ENCODE data around the gene ANXA11. TPM values are rescaled to one million over a fixed set of nuclear protein-coding genes. Genes with fewer than 3 reads are reported as not detected.
"Not testable (repeated sequence)": the region's sequence is repeated elsewhere in the genome, so short reads cannot be mapped to it uniquely, and the experiment has no call there.

The ANXA11 gene
- total and polyA plus RNA-seq, 2 experiments from 2014 or later: 92.8 to 168 TPM

DNA sequence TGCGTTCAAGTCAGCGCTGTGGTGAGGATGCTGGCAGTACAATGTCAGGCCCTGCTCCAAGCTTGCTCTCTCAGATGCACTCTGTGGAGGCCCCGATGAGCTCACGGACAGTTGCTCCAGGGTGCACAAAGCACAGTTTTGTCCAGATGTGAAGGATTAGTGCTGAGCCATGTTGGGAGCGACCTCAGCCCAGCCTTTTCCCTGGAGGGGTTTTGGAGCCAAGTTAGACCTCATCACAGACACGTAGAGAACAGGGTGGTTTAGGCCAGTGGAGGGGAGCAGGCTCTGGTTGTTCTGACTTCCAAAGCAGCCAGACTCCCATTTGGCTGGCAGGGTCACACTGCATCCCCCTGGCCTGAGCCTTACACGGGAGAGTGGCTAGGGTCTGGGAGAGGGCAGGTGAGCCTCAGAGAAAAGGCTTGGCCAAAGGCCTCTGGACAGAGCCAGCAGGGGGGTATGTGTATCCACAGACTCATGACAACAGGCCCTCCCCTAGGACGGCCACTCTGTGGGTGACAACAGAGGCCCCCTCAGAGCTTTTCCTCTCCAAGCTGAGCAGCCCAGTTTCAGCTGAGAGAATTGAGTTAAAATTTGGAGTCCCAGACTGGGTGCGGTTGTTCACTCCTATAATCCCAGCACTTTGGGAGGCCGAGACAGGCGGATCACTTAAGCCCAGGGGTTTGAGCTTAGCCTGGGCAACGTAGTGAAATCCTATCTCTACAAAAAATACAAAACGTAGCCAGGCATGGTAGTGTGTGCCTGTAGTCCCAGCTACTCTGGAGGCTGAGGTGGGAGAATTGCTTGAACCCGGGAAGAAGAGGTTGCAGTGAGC is 68.1 kb downstream of the ANXA11 start:
- no peak for TF ChIP-seq EZH2 (IDR thresholded peaks at IDR 0.05; ENCODE audit: borderline replicate concordance)
- no peak for TF ChIP-seq CTCF (IDR thresholded peaks at IDR 0.05; ENCODE audit: poor library complexity)
- TF ChIP-seq EZH2phosphoT487 (IDR thresholded peaks at IDR 0.05; ENCODE audit: low read depth, severe bottlenecking, unreplicated experiment): no peak
- Histone ChIP-seq H3K9me3 (ENCODE audit: low read depth) (no peaks in the 10 kb centered on the region), H3K4me3 (no peak overlapping the region), H2AFZ (no peak overlapping the region), H3K27ac (peak overlapping the region; percentile 98), H3K79me2 (peaks cover 8% of the 10 kb centered on the region), H3K4me1 (ENCODE audit: insufficient read depth) (peaks cover 27% of the 10 kb centered on the region), H3K4me2 (peak overlapping the region; percentile 60), H3K36me3 (replicated peaks; ENCODE audit: insufficient read depth, low read depth) (no peaks in the 10 kb centered on the region), H4K20me1 (ENCODE audit: insufficient read depth, poor library complexity, severe bottlenecking) (no peaks in the 10 kb centered on the region), H3K9me2 (replicated peaks; ENCODE audit: insufficient read depth) (no peaks in the 10 kb centered on the region), H3K27me3 (peaks cover 14% of the 10 kb centered on the region)
- 61% methylated on average over 14 of the region's 14 CpGs for WGBS (ENCODE audit: low lambda C conversion rate, missing lambda C conversion rate)
- DNase-seq (ENCODE audit: low spot score): peak; percentile 61

DNA sequence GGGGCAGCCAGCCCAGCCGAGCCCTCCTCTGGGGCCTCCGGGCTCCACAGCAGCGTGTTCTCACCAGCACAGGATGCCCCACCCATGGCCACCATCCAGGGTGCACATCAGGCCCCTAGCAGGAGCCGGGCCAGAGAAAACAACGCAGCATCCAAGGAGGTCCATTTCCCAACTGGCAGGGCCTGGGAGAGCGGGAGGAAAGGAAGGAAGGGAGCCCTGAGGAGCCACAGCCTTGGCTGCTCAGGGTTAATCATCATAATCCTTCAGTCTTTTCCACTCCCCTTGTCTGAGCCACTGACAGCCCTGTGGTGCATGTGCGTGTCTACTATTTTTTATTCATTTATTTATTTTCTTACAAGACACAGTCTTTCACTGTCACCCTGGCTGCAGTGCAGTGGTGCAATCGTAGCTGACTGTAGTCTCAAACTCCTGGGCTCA is 69.2 kb downstream of the ANXA11 start:
- no peaks in the 10 kb centered on the region for H3K9me2 ChIP-seq (replicated peaks; ENCODE audit: insufficient read depth)
- WGBS (ENCODE audit: low lambda C conversion rate, missing lambda C conversion rate): 65% methylated on average over 8 of the region's 8 CpGs
- peak overlapping the region; percentile 98 for H3K27ac ChIP-seq
- H4K20me1 ChIP-seq (ENCODE audit: insufficient read depth, poor library complexity, severe bottlenecking): no peaks in the 10 kb centered on the region
- H3K79me2 ChIP-seq: peaks cover 8% of the 10 kb centered on the region
- no peaks in the 10 kb centered on the region for H3K36me3 ChIP-seq (replicated peaks; ENCODE audit: insufficient read depth, low read depth)
- peak overlapping the region; percentile 60 for H3K4me2 ChIP-seq
- H3K27me3 ChIP-seq: peaks cover 20% of the 10 kb centered on the region
- H3K4me1 ChIP-seq (ENCODE audit: insufficient read depth): peaks cover 30% of the 10 kb centered on the region
- H2AFZ ChIP-seq: no peak overlapping the region
- DNase-seq (ENCODE audit: low spot score): peak; percentile 52
- no peak overlapping the region for H3K4me3 ChIP-seq
- no peaks in the 10 kb centered on the region for H3K9me3 ChIP-seq (ENCODE audit: low read depth)
- TF ChIP-seq EZH2phosphoT487 (IDR thresholded peaks at IDR 0.05; ENCODE audit: low read depth, severe bottlenecking, unreplicated experiment): no peak
- no peak for TF ChIP-seq EZH2 (IDR thresholded peaks at IDR 0.05; ENCODE audit: borderline replicate concordance)
- TF ChIP-seq CTCF (IDR thresholded peaks at IDR 0.05; ENCODE audit: poor library complexity): no peak

DNA sequence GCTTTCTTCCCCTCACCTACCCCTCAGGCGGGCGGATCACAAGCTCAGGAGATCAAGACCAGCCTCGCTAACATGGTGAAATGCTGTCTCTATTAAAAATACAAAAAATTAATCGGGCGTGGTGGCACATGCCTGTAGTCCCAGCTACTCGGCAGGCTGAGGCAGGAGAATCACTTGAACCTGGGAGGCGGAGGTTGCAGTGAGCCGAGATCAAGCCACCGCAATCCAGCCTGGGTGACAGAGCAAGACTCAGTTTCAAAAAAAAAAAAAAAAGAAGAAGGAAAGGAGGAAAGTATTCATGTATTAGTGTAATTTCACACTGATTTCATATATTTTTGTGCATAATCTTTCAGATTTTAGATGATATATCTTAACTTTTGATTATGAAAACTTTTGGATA is 71.7 kb downstream of the ANXA11 start:
- not testable (repeated sequence) for DNase-seq (ENCODE audit: low spot score); H3K9me2 ChIP-seq (replicated peaks; ENCODE audit: insufficient read depth); H3K4me3 ChIP-seq; H3K36me3 ChIP-seq (replicated peaks; ENCODE audit: insufficient read depth, low read depth); H3K9me3 ChIP-seq (ENCODE audit: low read depth); H3K79me2 ChIP-seq; H2AFZ ChIP-seq; H4K20me1 ChIP-seq (ENCODE audit: insufficient read depth, poor library complexity, severe bottlenecking)
- Histone ChIP-seq H3K27ac (peak overlapping the region; percentile 61), H3K4me2 (peak overlapping the region; percentile 96), H3K4me1 (ENCODE audit: insufficient read depth) (peaks cover 30% of the 10 kb centered on the region), H3K27me3 (peaks cover 20% of the 10 kb centered on the region)
- 90% methylated on average over 9 of the region's 9 CpGs for WGBS (ENCODE audit: low lambda C conversion rate, missing lambda C conversion rate)

DNA sequence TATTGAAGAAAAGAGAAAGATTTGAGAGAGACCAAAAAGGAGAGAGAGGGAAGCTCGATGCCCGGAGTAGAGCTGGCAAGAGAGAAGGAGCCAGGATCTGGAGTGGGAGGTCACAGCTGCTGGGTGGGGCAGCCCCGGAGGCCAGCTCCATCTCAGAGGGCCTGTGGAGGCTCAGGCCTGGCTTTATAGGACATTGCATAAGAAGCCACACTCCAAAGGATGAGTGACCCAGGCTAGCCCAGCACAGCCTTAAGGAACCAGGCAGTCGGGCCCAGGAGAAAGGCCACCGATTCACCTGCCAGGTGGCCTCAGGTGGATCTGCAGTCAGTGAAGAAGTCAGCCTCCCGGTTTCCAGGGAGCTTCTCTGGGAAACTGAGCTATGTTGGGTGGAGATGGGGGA is 72.1 kb downstream of the ANXA11 start:
- H3K9me3 ChIP-seq (ENCODE audit: low read depth): no peaks in the 10 kb centered on the region
- peak overlapping the region; percentile 87 for H3K4me3 ChIP-seq
- H3K27me3 ChIP-seq: peaks cover 20% of the 10 kb centered on the region
- peaks cover 8% of the 10 kb centered on the region for H3K79me2 ChIP-seq
- no peaks in the 10 kb centered on the region for H4K20me1 ChIP-seq (ENCODE audit: insufficient read depth, poor library complexity, severe bottlenecking)
- peak overlapping the region; percentile 96 for H3K4me2 ChIP-seq
- H3K36me3 ChIP-seq (replicated peaks; ENCODE audit: insufficient read depth, low read depth): no peaks in the 10 kb centered on the region
- H3K9me2 ChIP-seq (replicated peaks; ENCODE audit: insufficient read depth): no peaks in the 10 kb centered on the region
- H3K27ac ChIP-seq: peak overlapping the region; percentile 61
- H2AFZ ChIP-seq: peak overlapping the region; percentile 93
- DNase-seq (ENCODE audit: low spot score): no peak
- peaks cover 28% of the 10 kb centered on the region for H3K4me1 ChIP-seq (ENCODE audit: insufficient read depth)
- WGBS (ENCODE audit: low lambda C conversion rate, missing lambda C conversion rate): 42% methylated on average over 6 of the region's 6 CpGs
- TF ChIP-seq CTCF (IDR thresholded peaks at IDR 0.05; ENCODE audit: poor library complexity) (no peak), EZH2phosphoT487 (IDR thresholded peaks at IDR 0.05; ENCODE audit: low read depth, severe bottlenecking, unreplicated experiment) (no peak), EZH2 (IDR thresholded peaks at IDR 0.05; ENCODE audit: borderline replicate concordance) (no peak)

Data from hepatocyte (in vitro differentiated cells).